ENCODE results near the gene IQGAP3. TPM values are rescaled to one million over a fixed set of nuclear protein-coding genes. Genes with fewer than 3 reads are reported as not detected.

The IQGAP3 gene
- total RNA-seq, 1 experiment from 2014 or later, result 48.3 TPM

- BruUV-seq (replicated peaks), result TSS peak; percentile 31
- Mint-ChIP-seq H3K27ac (ENCODE audit: low read depth, unreplicated experiment) (peak overlapping the region; percentile 97), H3K4me3 (ENCODE audit: unreplicated experiment) (peak overlapping the region; percentile 85), H3K4me1 (ENCODE audit: insufficient read depth, unreplicated experiment) (peaks cover 47% of the 10 kb centered on the region), H3K27me3 (ENCODE audit: insufficient read depth, unreplicated experiment) (no peaks in the 10 kb centered on the region), H3K36me3 (ENCODE audit: insufficient read depth, unreplicated experiment) (peaks cover 7% of the 10 kb centered on the region), H3K9me3 (ENCODE audit: unreplicated experiment) (no peaks in the 10 kb centered on the region)
- POLR2A ChIA-PET, result interaction anchor here (0.6 to 11.2 kb wide), 19 partner anchors 9 to 545 kb away, joined by 3 to 549 read pairs (median 5); partner anchors contain the start of genes GPATCH4, HDGF, IQGAP3 and ISG20L2
- CTCF ChIA-PET, result interaction anchor here (0.6 to 5.9 kb wide), 15 partner anchors 12 to 383 kb away, joined by 3 to 79 read pairs (median 4); no protein-coding TSS in a partner anchor
- intact Hi-C loops (cut with micrococcal nuclease), result loop anchor here (10.0 kb wide), 2 partner anchors 102 to 242 kb away; partner anchors contain the start of genes GPATCH4 and MRPL24
- DNase-seq (ENCODE audit: unreplicated experiment), result peak; percentile 98
- no peak for TF ChIP-seq CTCF (IDR thresholded peaks at IDR 0.05; ENCODE audit: unreplicated experiment)
Observed at GRCh38 chr1:156502894-156503697, 69.3 kb downstream of the IQGAP3 start.

- Mint-ChIP-seq H3K9me3 (ENCODE audit: unreplicated experiment) (no peaks in the 10 kb centered on the region), H3K36me3 (ENCODE audit: insufficient read depth, unreplicated experiment) (peaks cover 7% of the 10 kb centered on the region), H3K27ac (ENCODE audit: low read depth, unreplicated experiment) (peak overlapping the region; percentile 97), H3K27me3 (ENCODE audit: insufficient read depth, unreplicated experiment) (no peaks in the 10 kb centered on the region), H3K4me1 (ENCODE audit: insufficient read depth, unreplicated experiment) (peaks cover 53% of the 10 kb centered on the region), H3K4me3 (ENCODE audit: unreplicated experiment) (peak overlapping the region; percentile 85)
- intact Hi-C loops (cut with micrococcal nuclease), result loop anchor here (10.0 kb wide), 2 partner anchors 102 to 242 kb away; partner anchors contain the start of genes GPATCH4 and MRPL24
- POLR2A ChIA-PET, result interaction anchor here (0.7 to 11.2 kb wide), 16 partner anchors 9 to 386 kb away, joined by 3 to 549 read pairs (median 6); partner anchors contain the start of genes GPATCH4, HDGF, IQGAP3 and ISG20L2
- CTCF ChIA-PET, result interaction anchor here (0.6 to 5.9 kb wide), 20 partner anchors 8 to 125 kb away, joined by 3 to 79 read pairs (median 4); partner anchors contain the start of gene IQGAP3
- BruUV-seq (replicated peaks), result no TSS peak
- TF ChIP-seq CTCF (IDR thresholded peaks at IDR 0.05; ENCODE audit: unreplicated experiment), result no peak
- no peak for DNase-seq (ENCODE audit: unreplicated experiment)
Observed at GRCh38 chr1:156502391-156502893, 69.9 kb downstream of the IQGAP3 start.

GRCh38 chr1:156500793-156501506 lies 71.4 kb downstream of the IQGAP3 start:
- peak; percentile 97 for DNase-seq (ENCODE audit: unreplicated experiment)
- H3K9me3 Mint-ChIP-seq (ENCODE audit: unreplicated experiment), result no peaks in the 10 kb centered on the region
- intact Hi-C loops (cut with micrococcal nuclease), result loop anchor here (1.0 to 10.0 kb wide), 6 partner anchors 9 to 244 kb away; partner anchors contain the start of genes GPATCH4 and MRPL24
- peaks cover 68% of the 10 kb centered on the region for H3K4me1 Mint-ChIP-seq (ENCODE audit: insufficient read depth, unreplicated experiment)
- no peaks in the 10 kb centered on the region for H3K27me3 Mint-ChIP-seq (ENCODE audit: insufficient read depth, unreplicated experiment)
- peak overlapping the region; percentile 85 for H3K4me3 Mint-ChIP-seq (ENCODE audit: unreplicated experiment)
- peak; percentile 72 for TF ChIP-seq CTCF (IDR thresholded peaks at IDR 0.05; ENCODE audit: unreplicated experiment)
- H3K36me3 Mint-ChIP-seq (ENCODE audit: insufficient read depth, unreplicated experiment), result peaks cover 16% of the 10 kb centered on the region
- ChIA-PET CTCF (interaction anchor here (0.6 to 8.3 kb wide), 31 partner anchors 10 to 182 kb away, joined by 3 to 83 read pairs (median 6); partner anchors contain the start of genes GPATCH4 and IQGAP3), POLR2A (interaction anchor here (0.6 to 11.2 kb wide), 27 partner anchors 11 to 384 kb away, joined by 3 to 549 read pairs (median 5); partner anchors contain the start of genes CCT3, GPATCH4, HDGF and IQGAP3)
- TSS peak; percentile 81 for BruUV-seq (replicated peaks)
- H3K27ac Mint-ChIP-seq (ENCODE audit: low read depth, unreplicated experiment), result peak overlapping the region; percentile 97

Data from MCF 10A (cell line).